Activated gamma-delta T cell treated with anti-CD3 and anti-CD28 coated beads, Interleukin-2, amount 50 U/mL, for 16 hours (primary cell): ENCODE data around the gene KRTAP22-1.

Experiments
- DNase-seq: peaks from one replicate; pipeline ENCODE4 v3.0.0-alpha.2; 2020; ENCODE audit warnings: low read depth

The KRTAP22-1 gene

DNA sequence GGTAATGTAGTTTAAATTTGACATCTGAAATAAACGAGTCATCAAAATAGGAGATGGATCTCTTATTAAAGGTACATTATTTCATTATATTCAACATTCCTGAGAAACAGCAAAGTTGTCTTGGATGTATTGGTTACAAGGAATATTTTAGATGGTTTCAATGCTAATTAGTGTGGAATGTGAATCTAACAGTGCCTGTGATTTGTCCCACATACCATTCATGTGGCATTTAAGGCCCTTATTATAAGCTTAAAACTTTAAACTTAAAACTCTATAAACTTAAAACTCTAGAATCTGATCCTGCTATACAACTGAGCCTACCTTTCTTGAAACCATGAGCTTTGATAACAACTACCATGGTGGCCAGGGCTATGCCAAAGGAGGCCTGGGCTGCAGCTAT lies at the start of gene KRTAP22-1:
KRTAP22-1 (plus strand) TSS at position 301 of the 400 bp plus-strand sequence.
- DNase-seq: no peak

- no peak for DNase-seq
Observed at GRCh38 chr21:30552782-30553181, 48.1 kb upstream of the KRTAP22-1 start.

DNA sequence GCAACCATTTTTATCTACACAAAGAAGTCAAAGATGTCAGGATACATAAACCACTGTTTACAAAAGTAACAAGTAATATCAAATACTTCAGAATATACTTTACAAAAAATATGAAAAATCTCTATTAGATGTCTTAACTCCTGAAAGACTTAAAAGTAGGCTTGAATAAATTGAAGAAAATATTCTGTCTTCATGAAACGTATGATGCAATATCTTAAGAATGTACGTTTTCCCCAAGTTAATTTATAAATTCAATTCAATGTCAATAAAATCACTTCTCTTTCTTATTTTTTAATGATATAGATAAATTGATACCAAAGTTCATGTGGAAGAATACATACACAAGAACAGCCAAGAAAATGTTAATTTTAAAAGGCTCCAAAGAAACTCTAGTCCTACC lies 45.8 kb upstream of the KRTAP22-1 start:
- DNase-seq: no peak

DNA sequence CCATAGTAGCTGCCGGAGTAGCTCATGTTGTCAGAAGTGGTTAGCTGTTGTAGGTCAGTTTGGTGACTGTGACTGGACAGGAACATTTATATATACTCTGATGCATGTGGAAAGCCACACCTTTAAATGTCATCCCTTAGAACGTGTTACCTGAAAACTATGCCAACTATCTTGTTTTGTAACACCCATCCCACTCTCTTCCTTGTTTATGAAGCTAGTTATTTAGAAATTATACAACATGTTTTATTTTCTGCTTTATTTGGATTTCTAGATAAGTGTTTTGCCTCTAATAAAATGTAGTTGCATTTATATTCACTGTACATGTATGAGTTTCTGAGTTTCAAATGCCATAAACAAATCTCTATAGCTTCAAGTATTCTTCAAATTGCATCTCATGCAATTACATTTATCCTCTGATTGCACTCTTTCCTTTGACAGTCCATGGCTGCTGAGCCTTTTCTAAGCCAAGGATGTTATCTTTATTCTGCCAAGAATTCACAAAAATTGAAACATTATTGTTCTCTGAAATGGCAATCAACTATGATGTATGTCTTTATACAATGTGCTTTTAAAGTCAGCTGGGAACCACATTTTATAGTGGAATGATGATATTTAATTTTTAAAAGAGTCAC lies 39.5 kb upstream of the KRTAP22-1 start, which contains the start of gene KRTAP19-7:
KRTAP19-7 (minus strand) TSS at position 51 of the 632 bp plus-strand sequence; CDS start at position 26, 25 bp downstream.
- DNase-seq: no peak

DNA sequence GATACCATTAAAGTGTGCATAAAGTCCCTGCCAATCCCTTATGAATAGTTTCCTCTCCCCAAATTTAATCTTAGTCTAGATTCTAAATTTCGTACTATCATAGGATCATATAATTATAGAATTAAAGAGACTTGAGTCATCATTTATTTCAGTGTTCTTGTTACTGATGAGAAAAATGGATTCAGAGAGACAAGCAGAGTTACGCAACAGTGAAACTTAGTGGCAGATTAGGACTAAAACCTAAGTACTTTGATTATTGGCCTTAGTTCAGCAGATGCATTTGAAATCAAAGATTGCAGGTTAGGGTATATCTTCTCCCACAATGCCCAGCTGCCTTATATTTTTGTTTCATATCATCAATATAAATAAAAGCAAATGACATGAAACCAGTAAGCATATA lies 38.9 kb upstream of the KRTAP22-1 start:
- DNase-seq: no peak

DNA sequence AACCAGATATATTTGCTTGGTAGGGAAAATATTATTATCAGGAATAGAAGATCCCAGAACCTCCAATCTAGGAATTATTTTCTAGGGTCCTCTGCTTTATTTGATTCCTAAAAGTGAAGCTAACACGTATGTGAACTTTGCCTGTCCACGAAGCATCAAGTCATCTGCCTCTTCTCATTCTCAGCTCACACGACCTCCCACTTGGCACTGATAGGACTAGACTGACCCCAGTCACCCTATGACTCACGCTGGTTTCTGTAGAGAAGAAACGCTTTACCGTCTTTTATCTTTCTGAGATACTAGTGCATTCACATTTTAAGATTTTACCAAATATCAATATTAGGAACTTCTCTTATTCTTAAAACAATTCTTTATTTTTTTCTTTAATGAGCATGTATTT lies 37.8 kb upstream of the KRTAP22-1 start:
- no peak for DNase-seq

DNA sequence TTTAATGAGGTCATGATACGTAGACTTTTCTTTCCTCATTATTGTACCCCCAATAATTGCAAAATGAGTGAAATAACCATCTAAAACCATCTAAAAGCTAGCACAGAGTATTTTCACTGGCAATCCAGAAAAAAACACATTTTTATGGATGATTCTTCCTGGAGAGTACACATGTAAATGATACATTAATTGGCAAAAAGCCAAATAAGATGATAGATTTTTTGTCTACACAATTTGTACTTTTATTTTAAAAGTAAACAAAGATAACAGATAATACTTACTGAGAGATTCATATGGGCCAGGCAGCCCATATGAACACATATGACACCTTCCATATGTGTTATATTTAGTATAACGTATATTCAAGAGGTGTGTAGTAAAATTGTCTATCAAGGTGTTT lies 37.3 kb upstream of the KRTAP22-1 start:
- no peak for DNase-seq

DNA sequence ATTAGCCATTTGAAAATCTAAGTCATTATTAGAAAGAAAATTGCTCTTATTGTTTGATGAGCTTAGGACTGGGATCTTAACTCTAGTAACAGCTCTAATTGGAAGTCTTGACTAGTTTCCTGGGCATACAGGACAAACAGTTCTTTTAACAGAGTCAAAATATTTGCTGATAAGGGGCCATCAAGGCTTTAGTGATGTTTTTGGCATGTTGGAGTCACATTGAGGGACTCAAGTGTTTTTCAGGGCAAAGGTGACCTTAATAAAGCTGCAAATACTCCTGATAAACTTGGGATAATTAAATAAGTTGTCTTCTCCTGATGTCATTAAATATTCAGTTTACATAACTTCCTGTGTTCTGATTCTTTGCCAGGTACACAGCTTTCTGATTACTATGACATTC lies 33.3 kb upstream of the KRTAP22-1 start:
- no peak for DNase-seq

- DNase-seq: no peak
Observed at GRCh38 chr21:30577766-30578165, 23.1 kb upstream of the KRTAP22-1 start.

GRCh38 chr21:30579346-30579745 lies 21.5 kb upstream of the KRTAP22-1 start:
- DNase-seq: no peak

- DNase-seq: no peak
Observed at GRCh38 chr21:30580132-30580531, 20.8 kb upstream of the KRTAP22-1 start.

DNA sequence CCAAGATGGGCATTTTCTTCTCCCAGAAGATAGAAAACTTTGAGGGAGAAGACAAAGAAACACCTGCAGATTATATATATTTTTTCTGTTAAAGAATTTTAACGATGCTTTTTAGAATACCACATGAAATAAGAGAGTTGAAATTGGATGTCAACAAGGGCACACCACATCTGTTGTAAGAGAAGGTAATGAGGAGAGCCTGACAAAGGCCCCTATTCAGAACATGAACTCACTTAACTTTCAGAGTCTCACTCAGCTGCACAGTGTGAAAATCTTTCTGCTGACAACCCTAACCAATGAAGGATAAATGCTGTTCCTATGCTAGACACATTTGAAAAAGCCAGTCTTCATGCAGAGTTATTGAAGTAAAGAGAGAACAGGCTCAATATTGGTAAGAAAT lies 18.0 kb upstream of the KRTAP22-1 start:
- no peak for DNase-seq

DNA sequence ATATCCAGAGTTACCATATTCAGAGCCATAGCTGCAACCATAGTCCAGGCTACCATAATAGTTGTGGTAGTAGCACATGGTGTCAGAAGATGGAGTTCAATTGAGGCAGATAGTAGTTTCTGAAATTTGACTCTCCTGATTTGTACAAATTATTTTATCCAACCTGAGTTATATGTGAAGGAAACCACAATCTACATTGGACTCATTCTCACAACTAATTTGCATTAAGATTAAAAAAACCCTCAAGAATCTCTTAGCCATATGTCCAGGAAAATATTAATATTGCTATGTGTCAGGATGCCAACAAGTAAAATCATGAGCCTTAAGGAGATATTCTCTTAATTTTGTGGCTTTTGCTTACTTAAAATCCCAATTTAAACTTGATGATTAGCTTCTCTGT lies 10.6 kb upstream of the KRTAP22-1 start, which contains the start of gene KRTAP22-2:
KRTAP22-2 (minus strand) TSS at position 101 of the 400 bp plus-strand sequence.
- DNase-seq: no peak

GRCh38 chr21:30592140-30592539 lies 8.7 kb upstream of the KRTAP22-1 start, which contains the start of gene KRTAP6-3:
Gene KRTAP6-3 (plus strand): TSS chr21:30592440. CDS start chr21:30592446, 6 bp downstream.
- DNase-seq: no peak

GRCh38 chr21:30598802-30599201 lies 2.1 kb upstream of the KRTAP22-1 start, which contains the start of gene KRTAP6-2:
Gene KRTAP6-2 (minus strand): TSS chr21:30598902. CDS start chr21:30598874, 28 bp downstream.
- DNase-seq: no peak

GRCh38 chr21:30605968-30606367 lies 5.1 kb downstream of the KRTAP22-1 start:
- DNase-seq: no peak

GRCh38 chr21:30612132-30612531 lies 11.2 kb downstream of the KRTAP22-1 start:
- no peak for DNase-seq

DNA sequence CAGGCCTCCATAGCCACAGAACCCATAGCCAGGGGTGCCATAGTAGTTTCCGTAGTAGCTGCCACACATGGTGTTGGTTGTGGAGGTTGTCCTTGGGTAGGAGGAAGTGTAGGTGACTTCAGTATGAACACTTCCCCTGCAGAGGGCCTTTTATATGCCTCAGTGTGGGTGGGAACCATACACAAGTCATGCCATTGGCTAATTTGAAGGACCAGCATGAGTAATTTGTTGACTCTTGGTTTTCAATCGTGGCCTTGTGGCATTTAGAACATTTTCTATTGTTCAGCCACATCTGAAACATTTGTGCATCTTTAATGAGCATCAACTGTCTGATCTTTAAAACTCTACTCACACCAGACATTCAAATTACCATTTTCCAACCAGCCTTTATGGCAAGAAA lies 12.9 kb downstream of the KRTAP22-1 start, which contains the start of gene KRTAP6-1:
KRTAP6-1 (minus strand) TSS at position 95 of the 400 bp plus-strand sequence; CDS start at position 69, 26 bp downstream.
- no peak for DNase-seq

GRCh38 chr21:30615199-30615598 lies 14.3 kb downstream of the KRTAP22-1 start:
- DNase-seq: no peak

GRCh38 chr21:30616125-30616524 lies 15.2 kb downstream of the KRTAP22-1 start, which contains the start of gene KRTAP20-1:
Gene KRTAP20-1 (plus strand): TSS chr21:30616425. CDS start chr21:30616455, 30 bp downstream.
- no peak for DNase-seq

- no peak for DNase-seq
Observed at GRCh38 chr21:30620080-30620479, 19.2 kb downstream of the KRTAP22-1 start.

GRCh38 chr21:30620522-30620921 lies 19.6 kb downstream of the KRTAP22-1 start, which contains the start of gene KRTAP20-4:
Gene KRTAP20-4 (plus strand): TSS chr21:30620627.
- no peak for DNase-seq

DNA sequence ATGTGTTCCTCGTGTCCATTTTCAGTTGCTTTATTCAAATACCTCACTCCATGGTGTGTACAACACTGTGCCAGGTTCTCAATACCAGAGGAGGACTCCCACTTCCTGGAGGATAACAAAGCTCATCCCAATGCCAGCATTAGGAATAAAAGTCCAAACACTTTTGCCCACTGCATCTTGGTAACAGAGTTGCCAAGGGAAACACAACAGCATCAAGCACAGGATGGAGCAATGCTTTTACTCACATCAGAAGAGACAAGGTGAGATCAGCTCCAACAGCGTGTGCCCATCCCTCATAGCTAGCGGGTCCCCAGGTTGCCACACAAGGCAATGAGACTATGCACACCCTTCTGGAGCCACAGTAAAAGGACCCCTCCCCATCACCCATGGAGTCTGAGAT lies 22.5 kb downstream of the KRTAP22-1 start:
- DNase-seq: no peak
